A673 (cell line): ENCODE data around the gene MMP28. TPM values are rescaled to one million over a fixed set of nuclear protein-coding genes. Genes with fewer than 3 reads are reported as not detected.

ENCODE experiments used
- BruUV-seq: library from RNA; stranded (reverse); fragments of 400-500 nt; replicated peaks from 2 replicates; lab custom pipeline; 2021; lab: Mats Ljungman, UMichigan
- CTCF ChIA-PET: fragments of 300-600 bp; sonication (Branson Sonifier 250); formaldehyde crosslinking; loops from one replicate; lab custom pipeline; 2022; ENCODE audit warnings: antibody characterized with exemption; lab: Charles Lee
- POLR2A ChIA-PET: fragments of 300-600 bp; sonication (Branson Sonifier 250); formaldehyde crosslinking; loops from one replicate; lab custom pipeline; 2022; ENCODE audit warnings: antibody characterized with exemption; ENCODE audit not compliant: low non-redundant PET; lab: Charles Lee
- DNase-seq: peaks from one replicate; pipeline ENCODE4 v3.0.0-alpha.2; 2015; ENCODE audit warnings: low spot score
- H3K27ac ChIP-seq: fragments of 200-600 bp; sonication (generic); 2 replicates; pipeline ENCODE4 v1.5.1; 2016; ENCODE audit warnings: mixed run types, low read depth, mild to moderate bottlenecking, mixed read lengths, antibody characterized with exemption, low read length; ENCODE audit not compliant: poor library complexity, severe bottlenecking
- H3K27me3 ChIP-seq: fragments of 200-600 bp; sonication (generic); replicated peaks from 2 replicates; pipeline ENCODE4 v1.6.1; 2017; ENCODE audit warnings: mixed run types, low read depth, mild to moderate bottlenecking, mixed read lengths, antibody characterized with exemption, low read length; ENCODE audit not compliant: insufficient read depth, poor library complexity
- H3K36me3 ChIP-seq: fragments of 200-600 bp; sonication (generic); 2 replicates; pipeline ENCODE4 v1.6.1; 2016; ENCODE audit warnings: mixed run types, mild to moderate bottlenecking, mixed read lengths, antibody characterized with exemption, low read length; ENCODE audit not compliant: insufficient read depth, poor library complexity, severe bottlenecking
- H3K4me1 ChIP-seq: fragments of 200-600 bp; sonication (generic); 2 replicates; pipeline ENCODE4 v1.6.1; 2017; ENCODE audit warnings: mixed run types, mild to moderate bottlenecking, mixed read lengths, antibody characterized with exemption, low read length; ENCODE audit not compliant: insufficient read depth, poor library complexity, severe bottlenecking
- H3K4me3 ChIP-seq: fragments of 200-600 bp; sonication (generic); 2 replicates; pipeline ENCODE4 v1.5.1; 2016; ENCODE audit warnings: low read depth, mixed run types, mild to moderate bottlenecking, mixed read lengths, low read length; ENCODE audit not compliant: poor library complexity, severe bottlenecking
- H3K9me3 ChIP-seq: fragments of 200-600 bp; sonication (generic); 2 replicates; pipeline ENCODE4 v1.6.1; 2016; ENCODE audit warnings: mixed run types, low read depth, mild to moderate bottlenecking, mixed read lengths, antibody characterized with exemption, low read length; ENCODE audit not compliant: poor library complexity, severe bottlenecking
- EZH2 ChIP-seq: fragments of 200-600 bp; sonication (generic); IDR thresholded peaks from 2 replicates; pipeline ENCODE4 v1.6.1; 2017; ENCODE audit warnings: borderline replicate concordance, low read depth, mild to moderate bottlenecking, mixed read lengths, antibody characterized with exemption, low read length; ENCODE audit not compliant: poor library complexity, severe bottlenecking
- intact Hi-C: fragments of 100-400 bp; cut with micrococcal nuclease; formaldehyde crosslinking; loops from one replicate; pipeline ENCODE4 v1.10.0; 2022; ENCODE audit not compliant: unreplicated experiment
- total RNA-seq: library from RNA; stranded (reverse); gene quantifications from 2 replicates; pipeline ENCODE4 v1.2.3, GENCODE V29; 2021
- TF ChIP-seq, protein P1 (sequence below): fragments of 300-800, 200-600 bp; sonication (generic); conservative IDR thresholded peaks from 2 replicates; pipeline ENCODE4 v1.5.1; 2017; ENCODE audit warnings: low read depth, mild to moderate bottlenecking, antibody characterized with exemption, low read length, moderate library complexity, mixed read lengths

MMP28 gene
- total RNA-seq, 1 experiment from 2014 or later = not detected

DNA sequence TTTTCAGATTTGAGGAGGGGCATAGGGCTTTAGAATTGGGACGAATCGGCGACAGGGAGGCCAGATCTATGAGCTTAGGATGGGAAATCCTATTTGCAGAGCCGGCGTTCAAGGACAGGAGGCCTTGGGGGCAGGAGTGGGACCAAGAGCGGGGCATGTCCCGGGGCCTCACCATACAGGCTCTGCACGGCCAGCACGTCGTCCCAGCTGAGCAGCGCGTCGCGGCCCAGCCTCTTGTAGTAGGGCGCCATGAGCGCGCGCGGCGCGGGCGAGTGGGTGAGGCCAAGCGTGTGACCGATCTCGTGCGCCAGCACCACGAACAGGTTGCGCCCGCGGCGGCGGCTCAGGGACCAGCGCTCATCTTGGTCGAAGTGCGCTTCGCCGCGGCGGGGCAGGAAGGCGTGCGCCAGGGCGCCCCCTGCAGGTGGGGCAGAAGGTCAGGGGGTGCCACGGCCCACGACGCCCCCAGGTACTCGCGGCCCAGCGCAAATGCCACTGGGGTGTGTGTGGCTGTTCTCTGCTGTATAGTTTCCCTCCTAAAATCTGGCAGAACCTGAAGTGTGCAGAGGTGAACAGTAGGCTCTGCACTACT, 25.4 kb downstream of the MMP28 start:
- TF ChIP-seq, protein P1, sequence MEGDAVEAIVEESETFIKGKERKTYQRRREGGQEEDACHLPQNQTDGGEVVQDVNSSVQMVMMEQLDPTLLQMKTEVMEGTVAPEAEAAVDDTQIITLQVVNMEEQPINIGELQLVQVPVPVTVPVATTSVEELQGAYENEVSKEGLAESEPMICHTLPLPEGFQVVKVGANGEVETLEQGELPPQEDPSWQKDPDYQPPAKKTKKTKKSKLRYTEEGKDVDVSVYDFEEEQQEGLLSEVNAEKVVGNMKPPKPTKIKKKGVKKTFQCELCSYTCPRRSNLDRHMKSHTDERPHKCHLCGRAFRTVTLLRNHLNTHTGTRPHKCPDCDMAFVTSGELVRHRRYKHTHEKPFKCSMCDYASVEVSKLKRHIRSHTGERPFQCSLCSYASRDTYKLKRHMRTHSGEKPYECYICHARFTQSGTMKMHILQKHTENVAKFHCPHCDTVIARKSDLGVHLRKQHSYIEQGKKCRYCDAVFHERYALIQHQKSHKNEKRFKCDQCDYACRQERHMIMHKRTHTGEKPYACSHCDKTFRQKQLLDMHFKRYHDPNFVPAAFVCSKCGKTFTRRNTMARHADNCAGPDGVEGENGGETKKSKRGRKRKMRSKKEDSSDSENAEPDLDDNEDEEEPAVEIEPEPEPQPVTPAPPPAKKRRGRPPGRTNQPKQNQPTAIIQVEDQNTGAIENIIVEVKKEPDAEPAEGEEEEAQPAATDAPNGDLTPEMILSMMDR = no peak
- TF ChIP-seq EZH2 = no peak
- ChIA-PET POLR2A (no interaction called here), CTCF (no interaction called here)
- no peak overlapping the region for H3K4me3 ChIP-seq
- DNase-seq = no peak
- H3K36me3 ChIP-seq = no peaks in the 10 kb centered on the region
- BruUV-seq = no TSS peak
- no peaks in the 10 kb centered on the region for H3K4me1 ChIP-seq
- H3K9me3 ChIP-seq = no peaks in the 10 kb centered on the region
- no peaks in the 10 kb centered on the region for H3K27me3 ChIP-seq
- intact Hi-C loops = no loop called here
- no peak overlapping the region for H3K27ac ChIP-seq

DNA sequence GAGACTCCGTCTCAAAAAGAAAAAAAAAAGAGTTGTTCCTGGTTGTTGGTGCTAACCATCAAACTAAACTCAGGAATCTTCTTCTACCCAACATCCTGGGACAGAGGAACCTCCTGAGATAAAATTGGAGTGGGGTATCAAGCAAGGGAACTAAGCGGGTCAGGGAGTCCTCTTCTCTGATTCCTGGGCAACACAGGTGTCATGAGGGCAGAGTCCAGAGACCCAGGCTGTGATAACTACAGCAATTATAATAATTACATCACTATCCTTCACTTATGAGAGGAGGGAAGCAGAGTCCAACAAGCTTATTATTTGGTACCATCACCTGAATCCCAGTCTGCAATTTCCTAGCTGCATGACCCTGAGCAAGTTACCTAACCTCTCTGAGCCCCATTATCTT, 26.6 kb downstream of the MMP28 start:
- no TSS peak for BruUV-seq
- TF ChIP-seq, protein P1 = no peak
- no peak for TF ChIP-seq EZH2
- intact Hi-C loops = no loop called here
- Histone ChIP-seq H3K36me3 (no peaks in the 10 kb centered on the region), H3K27ac (no peak overlapping the region), H3K9me3 (no peaks in the 10 kb centered on the region), H3K4me3 (no peak overlapping the region), H3K27me3 (no peaks in the 10 kb centered on the region), H3K4me1 (no peaks in the 10 kb centered on the region)
- no peak for DNase-seq
- POLR2A ChIA-PET = no interaction called here
- CTCF ChIA-PET = no interaction called here

DNA sequence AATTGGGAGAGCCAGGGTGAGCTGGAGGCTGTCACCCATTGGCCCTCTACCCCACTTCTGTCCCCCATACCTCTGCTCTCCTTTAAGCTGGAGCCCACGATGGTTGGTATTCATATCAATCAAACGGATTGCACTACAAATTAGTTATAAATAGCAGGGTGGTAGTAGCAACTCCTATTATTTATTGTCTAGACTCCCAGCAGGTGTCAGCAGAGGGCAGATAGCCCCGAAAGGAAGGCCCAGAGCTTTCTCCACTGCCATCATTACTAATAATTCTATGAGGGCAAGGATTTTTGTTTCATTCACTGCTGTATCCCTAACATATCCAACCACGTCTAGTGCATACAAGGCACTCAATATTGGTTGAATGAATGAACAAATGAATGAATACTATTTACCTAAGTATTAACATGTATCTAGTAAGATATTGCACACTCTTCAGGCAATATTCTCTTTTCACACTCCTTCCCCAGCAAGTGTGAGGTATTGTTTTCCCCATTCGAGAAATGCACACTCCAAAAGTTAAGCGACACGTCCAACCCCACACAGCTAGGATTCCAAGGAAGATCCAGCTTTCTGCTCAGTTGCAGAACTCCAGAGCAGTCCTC, 28.4 kb downstream of the MMP28 start:
- TF ChIP-seq EZH2 = no peak
- TF ChIP-seq, protein P1 = 0 out of 2 replicates have a peak, but pooled peaks have one; percentile 27
- Histone ChIP-seq H3K9me3 (no peaks in the 10 kb centered on the region), H3K27ac (no peak overlapping the region), H3K4me1 (no peaks in the 10 kb centered on the region), H3K36me3 (no peaks in the 10 kb centered on the region), H3K4me3 (no peak overlapping the region), H3K27me3 (no peaks in the 10 kb centered on the region)
- ChIA-PET CTCF (interaction anchor here (0.6 kb wide), 1 partner anchor 21 kb away, joined by 6 read pairs; no protein-coding TSS in a partner anchor), POLR2A (no interaction called here)
- intact Hi-C loops = no loop called here
- peak; percentile 12 for DNase-seq
- BruUV-seq = no TSS peak
